ENCODE measurements around the gene ITPKC. TPM values are rescaled to one million over a fixed set of nuclear protein-coding genes. Genes with fewer than 3 reads are reported as not detected.
A peak's percentile ranks its signal among the peaks of the same experiment; 100 is the strongest.

Gene ITPKC
- total and polyA plus RNA-seq, 9 of the 15 experiments (the other 6 are each of a cell fraction or from before 2014, with no cell fraction given), result 0.08 to 9.3 (median 5.8) TPM

DNA sequence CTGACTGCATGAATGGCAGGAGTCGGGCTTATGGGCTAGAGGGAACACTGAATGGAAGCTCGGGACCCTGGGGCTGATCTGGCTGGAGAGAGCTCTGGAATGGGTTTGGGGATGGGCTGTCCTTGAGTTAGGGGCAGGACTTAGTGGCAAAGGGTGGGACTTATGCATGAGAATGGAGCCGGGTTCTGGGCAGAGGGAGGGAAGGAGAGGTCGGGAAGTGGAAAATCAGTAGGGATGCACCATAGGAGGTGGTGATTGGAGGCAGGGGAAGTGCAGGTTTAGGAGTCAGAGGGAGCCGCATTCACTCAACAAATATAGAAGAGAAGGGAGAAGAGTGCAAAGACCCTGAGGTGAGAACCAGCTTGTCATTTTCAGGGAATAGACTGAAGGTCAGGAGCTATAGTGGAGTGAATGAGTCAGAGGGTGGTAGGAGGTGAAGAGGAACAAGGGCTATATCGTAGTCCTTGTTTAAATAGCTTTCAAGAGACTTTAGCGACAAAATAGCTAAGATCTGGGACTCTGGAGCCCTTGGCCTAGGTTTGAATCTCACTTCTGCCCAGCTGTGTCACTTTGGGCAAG lies 61.9 kb downstream of the ITPKC start (continued):
- no peak for TF ChIP-seq STAG1 (CRISPR knock-in tag; IDR thresholded peaks at IDR 0.05; ENCODE audit: borderline replicate concordance)
- TF ChIP-seq DPF2 (IDR thresholded peaks at IDR 0.05), result 0 out of 2 replicates have a peak, but pooled peaks have one; percentile 43
- TF ChIP-seq, protein P1, sequence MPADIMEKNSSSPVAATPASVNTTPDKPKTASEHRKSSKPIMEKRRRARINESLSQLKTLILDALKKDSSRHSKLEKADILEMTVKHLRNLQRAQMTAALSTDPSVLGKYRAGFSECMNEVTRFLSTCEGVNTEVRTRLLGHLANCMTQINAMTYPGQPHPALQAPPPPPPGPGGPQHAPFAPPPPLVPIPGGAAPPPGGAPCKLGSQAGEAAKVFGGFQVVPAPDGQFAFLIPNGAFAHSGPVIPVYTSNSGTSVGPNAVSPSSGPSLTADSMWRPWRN (IDR thresholded peaks at IDR 0.05; ENCODE audit: low read depth), result no peak
- no peak for TF ChIP-seq CBX1 (IDR thresholded peaks at IDR 0.05; ENCODE audit: low read depth)
- no peak; a peak in 1 of 4 replicates for TF ChIP-seq KDM1A (IDR thresholded peaks at IDR 0.05)
- TF ChIP-seq, protein P2, sequence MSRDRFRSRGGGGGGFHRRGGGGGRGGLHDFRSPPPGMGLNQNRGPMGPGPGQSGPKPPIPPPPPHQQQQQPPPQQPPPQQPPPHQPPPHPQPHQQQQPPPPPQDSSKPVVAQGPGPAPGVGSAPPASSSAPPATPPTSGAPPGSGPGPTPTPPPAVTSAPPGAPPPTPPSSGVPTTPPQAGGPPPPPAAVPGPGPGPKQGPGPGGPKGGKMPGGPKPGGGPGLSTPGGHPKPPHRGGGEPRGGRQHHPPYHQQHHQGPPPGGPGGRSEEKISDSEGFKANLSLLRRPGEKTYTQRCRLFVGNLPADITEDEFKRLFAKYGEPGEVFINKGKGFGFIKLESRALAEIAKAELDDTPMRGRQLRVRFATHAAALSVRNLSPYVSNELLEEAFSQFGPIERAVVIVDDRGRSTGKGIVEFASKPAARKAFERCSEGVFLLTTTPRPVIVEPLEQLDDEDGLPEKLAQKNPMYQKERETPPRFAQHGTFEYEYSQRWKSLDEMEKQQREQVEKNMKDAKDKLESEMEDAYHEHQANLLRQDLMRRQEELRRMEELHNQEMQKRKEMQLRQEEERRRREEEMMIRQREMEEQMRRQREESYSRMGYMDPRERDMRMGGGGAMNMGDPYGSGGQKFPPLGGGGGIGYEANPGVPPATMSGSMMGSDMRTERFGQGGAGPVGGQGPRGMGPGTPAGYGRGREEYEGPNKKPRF (IDR thresholded peaks at IDR 0.05; ENCODE audit: low read depth, low read length), result no peak
- TF ChIP-seq, protein P3, sequence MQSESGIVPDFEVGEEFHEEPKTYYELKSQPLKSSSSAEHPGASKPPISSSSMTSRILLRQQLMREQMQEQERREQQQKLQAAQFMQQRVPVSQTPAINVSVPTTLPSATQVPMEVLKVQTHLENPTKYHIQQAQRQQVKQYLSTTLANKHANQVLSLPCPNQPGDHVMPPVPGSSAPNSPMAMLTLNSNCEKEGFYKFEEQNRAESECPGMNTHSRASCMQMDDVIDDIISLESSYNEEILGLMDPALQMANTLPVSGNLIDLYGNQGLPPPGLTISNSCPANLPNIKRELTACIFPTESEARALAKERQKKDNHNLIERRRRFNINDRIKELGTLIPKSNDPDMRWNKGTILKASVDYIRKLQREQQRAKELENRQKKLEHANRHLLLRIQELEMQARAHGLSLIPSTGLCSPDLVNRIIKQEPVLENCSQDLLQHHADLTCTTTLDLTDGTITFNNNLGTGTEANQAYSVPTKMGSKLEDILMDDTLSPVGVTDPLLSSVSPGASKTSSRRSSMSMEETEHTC (IDR thresholded peaks at IDR 0.05), result no peak
- TF ChIP-seq KAT8 (IDR thresholded peaks at IDR 0.05; ENCODE audit: low read depth), result no peak
- TF ChIP-seq MAFF (IDR thresholded peaks at IDR 0.05; ENCODE audit: low read length), result no peak
- no peak for TF ChIP-seq ZNF76 (CRISPR knock-in tag; IDR thresholded peaks at IDR 0.05; ENCODE audit: borderline replicate concordance)
- TF ChIP-seq PHF8 (IDR thresholded peaks at IDR 0.05; ENCODE audit: borderline replicate concordance, low read length), result no peak
- TF ChIP-seq SMC3 (conservative IDR thresholded peaks at IDR 0.05; ENCODE audit: insufficient read depth, low read depth, low read length), result no peak
- TF ChIP-seq SMAD4 (CRISPR knock-in tag; conservative IDR thresholded peaks at IDR 0.05), result no peak
- TF ChIP-seq DNMT1 (IDR thresholded peaks at IDR 0.05), result no peak
- peak; percentile 57; the same call in 1 of the 2 replicates for TF ChIP-seq JUND (IDR thresholded peaks at IDR 0.05; ENCODE audit: borderline replicate concordance, low read depth, low read length)
- TF ChIP-seq JUND (tag; IDR thresholded peaks at IDR 0.05; ENCODE audit: borderline replicate concordance, low read depth, low read length), result peak; percentile 20; the same call in 1 of the 3 replicates
- TF ChIP-seq, protein P4, sequence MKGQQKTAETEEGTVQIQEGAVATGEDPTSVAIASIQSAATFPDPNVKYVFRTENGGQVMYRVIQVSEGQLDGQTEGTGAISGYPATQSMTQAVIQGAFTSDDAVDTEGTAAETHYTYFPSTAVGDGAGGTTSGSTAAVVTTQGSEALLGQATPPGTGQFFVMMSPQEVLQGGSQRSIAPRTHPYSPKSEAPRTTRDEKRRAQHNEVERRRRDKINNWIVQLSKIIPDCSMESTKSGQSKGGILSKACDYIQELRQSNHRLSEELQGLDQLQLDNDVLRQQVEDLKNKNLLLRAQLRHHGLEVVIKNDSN (CRISPR knock-in tag; IDR thresholded peaks at IDR 0.05), result no peak
- TF ChIP-seq, protein P5, sequence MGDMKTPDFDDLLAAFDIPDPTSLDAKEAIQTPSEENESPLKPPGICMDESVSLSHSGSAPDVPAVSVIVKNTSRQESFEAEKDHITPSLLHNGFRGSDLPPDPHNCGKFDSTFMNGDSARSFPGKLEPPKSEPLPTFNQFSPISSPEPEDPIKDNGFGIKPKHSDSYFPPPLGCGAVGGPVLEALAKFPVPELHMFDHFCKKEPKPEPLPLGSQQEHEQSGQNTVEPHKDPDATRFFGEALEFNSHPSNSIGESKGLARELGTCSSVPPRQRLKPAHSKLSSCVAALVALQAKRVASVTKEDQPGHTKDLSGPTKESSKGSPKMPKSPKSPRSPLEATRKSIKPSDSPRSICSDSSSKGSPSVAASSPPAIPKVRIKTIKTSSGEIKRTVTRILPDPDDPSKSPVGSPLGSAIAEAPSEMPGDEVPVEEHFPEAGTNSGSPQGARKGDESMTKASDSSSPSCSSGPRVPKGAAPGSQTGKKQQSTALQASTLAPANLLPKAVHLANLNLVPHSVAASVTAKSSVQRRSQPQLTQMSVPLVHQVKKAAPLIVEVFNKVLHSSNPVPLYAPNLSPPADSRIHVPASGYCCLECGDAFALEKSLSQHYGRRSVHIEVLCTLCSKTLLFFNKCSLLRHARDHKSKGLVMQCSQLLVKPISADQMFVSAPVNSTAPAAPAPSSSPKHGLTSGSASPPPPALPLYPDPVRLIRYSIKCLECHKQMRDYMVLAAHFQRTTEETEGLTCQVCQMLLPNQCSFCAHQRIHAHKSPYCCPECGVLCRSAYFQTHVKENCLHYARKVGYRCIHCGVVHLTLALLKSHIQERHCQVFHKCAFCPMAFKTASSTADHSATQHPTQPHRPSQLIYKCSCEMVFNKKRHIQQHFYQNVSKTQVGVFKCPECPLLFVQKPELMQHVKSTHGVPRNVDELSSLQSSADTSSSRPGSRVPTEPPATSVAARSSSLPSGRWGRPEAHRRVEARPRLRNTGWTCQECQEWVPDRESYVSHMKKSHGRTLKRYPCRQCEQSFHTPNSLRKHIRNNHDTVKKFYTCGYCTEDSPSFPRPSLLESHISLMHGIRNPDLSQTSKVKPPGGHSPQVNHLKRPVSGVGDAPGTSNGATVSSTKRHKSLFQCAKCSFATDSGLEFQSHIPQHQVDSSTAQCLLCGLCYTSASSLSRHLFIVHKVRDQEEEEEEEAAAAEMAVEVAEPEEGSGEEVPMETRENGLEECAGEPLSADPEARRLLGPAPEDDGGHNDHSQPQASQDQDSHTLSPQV (IDR thresholded peaks at IDR 0.05), result no peak
- TF ChIP-seq ZC3H11A (IDR thresholded peaks at IDR 0.05; ENCODE audit: low read depth, low read length), result no peak
- no peak for TF ChIP-seq POLR2AphosphoS2 (IDR thresholded peaks at IDR 0.05; ENCODE audit: low read length)
- TF ChIP-seq NCOR1 (IDR thresholded peaks at IDR 0.05), result no peak
